HEK293 (cell line): ENCODE measurements around the gene MTA3.

Experiments used
- SETDB1 ChIP-seq: IDR thresholded peaks from one replicate; pipeline ENCODE4 v1.6.1; 2017; ENCODE audit warnings: mild to moderate bottlenecking, low read length, moderate library complexity, mixed read lengths; ENCODE audit not compliant: insufficient read length
- ZNF146 ChIP-seq: fragments of 450-650 bp; formaldehyde crosslinking; IDR thresholded peaks from 2 replicates; pipeline ENCODE4 v1.5.1; 2016; ENCODE audit warnings: missing biosample characterization, missing genetic modification characterization
- ZNF585B ChIP-seq: fragments of 450-650 bp; formaldehyde crosslinking; IDR thresholded peaks from 2 replicates; pipeline ENCODE4 v1.5.1; 2016; ENCODE audit warnings: missing biosample characterization, missing genetic modification characterization
- ZNF660 ChIP-seq: fragments of 450-650 bp; IDR thresholded peaks from 2 replicates; pipeline ENCODE4 v1.5.1; 2018; ENCODE audit warnings: missing biosample characterization, mild to moderate bottlenecking, missing genetic modification characterization
- TF ChIP-seq, protein P1 (sequence below): fragments of 450-650 bp; formaldehyde crosslinking; IDR thresholded peaks from 2 replicates; pipeline ENCODE4 v1.5.1; 2016; ENCODE audit warnings: missing biosample characterization, missing genetic modification characterization
- TF ChIP-seq, protein P2 (sequence below): fragments of 450-650 bp; formaldehyde crosslinking; IDR thresholded peaks from 2 replicates; pipeline ENCODE4 v1.5.1; 2016; ENCODE audit warnings: missing biosample characterization, missing genetic modification characterization
- TF ChIP-seq, protein P3 (sequence below): fragments of 450-650 bp; formaldehyde crosslinking; IDR thresholded peaks from 2 replicates; pipeline ENCODE4 v1.5.1; 2016; ENCODE audit warnings: missing biosample characterization, missing genetic modification characterization

DNA sequence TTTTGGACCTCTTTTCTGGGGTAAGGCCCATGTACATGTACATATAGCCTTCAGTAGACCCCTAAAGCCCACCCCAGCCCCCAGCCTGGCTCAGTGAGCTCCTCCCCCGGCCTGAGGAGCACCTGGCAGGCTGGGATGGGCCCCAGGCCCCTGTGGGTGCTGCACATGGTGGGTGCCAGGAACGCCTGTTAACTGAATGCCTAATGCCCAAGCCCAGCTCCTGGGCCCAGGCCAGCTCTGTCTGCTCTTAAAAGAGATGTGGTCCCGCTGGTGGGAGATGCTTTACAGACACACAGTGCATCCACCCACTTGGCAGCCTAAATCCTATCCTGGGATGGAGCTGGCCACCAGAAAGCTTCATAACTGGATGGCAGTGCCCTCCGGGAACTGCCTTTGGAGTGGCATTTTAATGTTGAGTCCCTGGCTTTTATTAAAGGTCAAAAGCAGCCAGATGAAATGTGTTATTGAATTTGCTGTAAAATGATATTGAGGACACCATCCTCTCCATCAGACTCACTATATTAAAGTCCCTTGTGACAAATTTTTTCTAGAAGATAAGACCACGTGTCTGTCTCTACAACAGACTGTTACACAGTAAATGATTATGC is 203.2 kb downstream of the MTA3 start:
- TF ChIP-seq, protein P1, sequence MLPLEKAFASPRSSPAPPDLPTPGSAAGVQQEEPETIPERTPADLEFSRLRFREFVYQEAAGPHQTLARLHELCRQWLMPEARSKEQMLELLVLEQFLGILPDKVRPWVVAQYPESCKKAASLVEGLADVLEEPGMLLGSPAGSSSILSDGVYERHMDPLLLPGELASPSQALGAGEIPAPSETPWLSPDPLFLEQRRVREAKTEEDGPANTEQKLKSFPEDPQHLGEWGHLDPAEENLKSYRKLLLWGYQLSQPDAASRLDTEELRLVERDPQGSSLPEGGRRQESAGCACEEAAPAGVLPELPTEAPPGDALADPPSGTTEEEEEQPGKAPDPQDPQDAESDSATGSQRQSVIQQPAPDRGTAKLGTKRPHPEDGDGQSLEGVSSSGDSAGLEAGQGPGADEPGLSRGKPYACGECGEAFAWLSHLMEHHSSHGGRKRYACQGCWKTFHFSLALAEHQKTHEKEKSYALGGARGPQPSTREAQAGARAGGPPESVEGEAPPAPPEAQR (tag by site-specific recombination), result no peak
- TF ChIP-seq ZNF585B (tag by site-specific recombination) (no peak), ZNF660 (tag by site-specific recombination) (no peak), ZNF146 (tag by site-specific recombination) (no peak), SETDB1 (no peak)
- TF ChIP-seq, protein P2, sequence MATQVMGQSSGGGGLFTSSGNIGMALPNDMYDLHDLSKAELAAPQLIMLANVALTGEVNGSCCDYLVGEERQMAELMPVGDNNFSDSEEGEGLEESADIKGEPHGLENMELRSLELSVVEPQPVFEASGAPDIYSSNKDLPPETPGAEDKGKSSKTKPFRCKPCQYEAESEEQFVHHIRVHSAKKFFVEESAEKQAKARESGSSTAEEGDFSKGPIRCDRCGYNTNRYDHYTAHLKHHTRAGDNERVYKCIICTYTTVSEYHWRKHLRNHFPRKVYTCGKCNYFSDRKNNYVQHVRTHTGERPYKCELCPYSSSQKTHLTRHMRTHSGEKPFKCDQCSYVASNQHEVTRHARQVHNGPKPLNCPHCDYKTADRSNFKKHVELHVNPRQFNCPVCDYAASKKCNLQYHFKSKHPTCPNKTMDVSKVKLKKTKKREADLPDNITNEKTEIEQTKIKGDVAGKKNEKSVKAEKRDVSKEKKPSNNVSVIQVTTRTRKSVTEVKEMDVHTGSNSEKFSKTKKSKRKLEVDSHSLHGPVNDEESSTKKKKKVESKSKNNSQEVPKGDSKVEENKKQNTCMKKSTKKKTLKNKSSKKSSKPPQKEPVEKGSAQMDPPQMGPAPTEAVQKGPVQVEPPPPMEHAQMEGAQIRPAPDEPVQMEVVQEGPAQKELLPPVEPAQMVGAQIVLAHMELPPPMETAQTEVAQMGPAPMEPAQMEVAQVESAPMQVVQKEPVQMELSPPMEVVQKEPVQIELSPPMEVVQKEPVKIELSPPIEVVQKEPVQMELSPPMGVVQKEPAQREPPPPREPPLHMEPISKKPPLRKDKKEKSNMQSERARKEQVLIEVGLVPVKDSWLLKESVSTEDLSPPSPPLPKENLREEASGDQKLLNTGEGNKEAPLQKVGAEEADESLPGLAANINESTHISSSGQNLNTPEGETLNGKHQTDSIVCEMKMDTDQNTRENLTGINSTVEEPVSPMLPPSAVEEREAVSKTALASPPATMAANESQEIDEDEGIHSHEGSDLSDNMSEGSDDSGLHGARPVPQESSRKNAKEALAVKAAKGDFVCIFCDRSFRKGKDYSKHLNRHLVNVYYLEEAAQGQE (tag by site-specific recombination), result no peak
- TF ChIP-seq, protein P3, sequence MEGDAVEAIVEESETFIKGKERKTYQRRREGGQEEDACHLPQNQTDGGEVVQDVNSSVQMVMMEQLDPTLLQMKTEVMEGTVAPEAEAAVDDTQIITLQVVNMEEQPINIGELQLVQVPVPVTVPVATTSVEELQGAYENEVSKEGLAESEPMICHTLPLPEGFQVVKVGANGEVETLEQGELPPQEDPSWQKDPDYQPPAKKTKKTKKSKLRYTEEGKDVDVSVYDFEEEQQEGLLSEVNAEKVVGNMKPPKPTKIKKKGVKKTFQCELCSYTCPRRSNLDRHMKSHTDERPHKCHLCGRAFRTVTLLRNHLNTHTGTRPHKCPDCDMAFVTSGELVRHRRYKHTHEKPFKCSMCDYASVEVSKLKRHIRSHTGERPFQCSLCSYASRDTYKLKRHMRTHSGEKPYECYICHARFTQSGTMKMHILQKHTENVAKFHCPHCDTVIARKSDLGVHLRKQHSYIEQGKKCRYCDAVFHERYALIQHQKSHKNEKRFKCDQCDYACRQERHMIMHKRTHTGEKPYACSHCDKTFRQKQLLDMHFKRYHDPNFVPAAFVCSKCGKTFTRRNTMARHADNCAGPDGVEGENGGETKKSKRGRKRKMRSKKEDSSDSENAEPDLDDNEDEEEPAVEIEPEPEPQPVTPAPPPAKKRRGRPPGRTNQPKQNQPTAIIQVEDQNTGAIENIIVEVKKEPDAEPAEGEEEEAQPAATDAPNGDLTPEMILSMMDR (tag by site-specific recombination), result no peak
